ENCODE results near the gene C22orf15. TPM values are rescaled to one million over a fixed set of nuclear protein-coding genes. Genes with fewer than 3 reads are reported as not detected.
A peak's percentile ranks its signal among the peaks of the same experiment; 100 is the strongest.

The C22orf15 gene
- total and polyA plus RNA-seq, 10 donors = 0.29 to 1.4 (median 0.73) TPM; not detected in 3

- Histone ChIP-seq H3K27me3 (replicated peaks in 1 of 7) (peaks cover 0 to 8% (median 0%) of the 10 kb centered on the region in 7 donors), H3K4me3 (peak within 1 kb of the TSS; percentile 49 to 91 (median 74)), H3K4me1 (peaks cover 43 to 98% (median 85%) of the 10 kb centered on the region in 6 donors), H3K9me3 (no peaks in the 10 kb centered on the region), H3K36me3 (peaks cover 0 to 19% (median 0%) of the 10 kb centered on the region in 6 donors), H3K27ac (peak within 1 kb of the TSS; percentile 80 to 92 (median 84))
- 1 to 4% (median 1%) methylated on average over 15 to 63 of the region's 63 CpGs for WGBS, 5 donors
- peak; percentile 95 for DNase-seq
- TF ChIP-seq POLR2AphosphoS5 (IDR thresholded peaks at IDR 0.05) (peak; percentile 81 to 89 (median 88)), CTCF (IDR thresholded peaks at IDR 0.05 in 8 of 11, conservative IDR thresholded peaks at IDR 0.05 in 3 of 11) (peak; percentile 60 to 91 (median 83)), POLR2A (IDR thresholded peaks at IDR 0.05) (peak in 1 of 3 donors; percentile 70)
- intact Hi-C loops (cut with DNase I; ENCODE audit: low total_unique reads) = no loop called here
These were observed 5.1 kb downstream of the C22orf15 start, which contains the start of gene CHCHD10 for GRCh38 chr22:23767673-23768548. Gene CHCHD10, minus strand, starts transcription at chr22:23767972. Its CDS starts 98 bp downstream, at chr22:23767874.

DNA sequence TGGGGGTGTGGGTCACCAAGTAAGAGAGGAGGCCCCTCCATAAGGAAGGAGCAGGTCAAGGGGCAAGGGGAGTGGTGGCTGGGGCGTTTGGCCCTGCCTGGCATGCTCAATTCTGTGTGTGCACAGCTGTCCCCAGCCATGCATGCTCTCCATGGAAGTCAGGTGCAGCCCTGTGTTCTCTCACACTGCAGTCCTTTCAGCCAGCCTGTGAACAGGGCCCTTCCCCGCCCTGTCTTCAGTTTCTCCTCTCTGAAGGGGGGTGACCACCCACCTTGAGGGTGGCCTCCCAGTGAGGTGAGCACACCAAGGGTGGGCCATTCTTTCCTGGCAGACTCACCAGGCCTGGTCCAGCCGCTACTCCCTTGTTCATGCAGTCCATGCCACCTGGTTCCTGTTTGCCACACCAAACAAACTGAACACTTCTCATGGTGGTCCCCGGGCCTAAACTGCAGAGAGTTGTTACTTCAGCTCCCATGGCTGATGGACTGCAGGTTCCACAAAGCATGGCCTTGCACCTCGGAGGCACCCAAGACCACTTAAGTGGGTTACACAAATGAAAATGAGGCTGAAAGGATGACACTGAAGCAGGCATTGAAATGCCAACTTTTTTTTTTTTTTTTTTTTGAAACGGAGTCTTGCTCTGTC lies 6.7 kb downstream of the C22orf15 start:
- intact Hi-C loops (cut with DNase I; ENCODE audit: low total_unique reads) = no loop called here
- H3K36me3 ChIP-seq = peaks cover 0 to 18% (median 0%) of the 10 kb centered on the region in 6 donors
- no peak overlapping the region for H3K4me3 ChIP-seq
- H3K4me1 ChIP-seq = peaks cover 36 to 98% (median 79%) of the 10 kb centered on the region in 6 donors
- H3K27ac ChIP-seq = no peak overlapping the region
- TF ChIP-seq CTCF (IDR thresholded peaks at IDR 0.05 in 8 of 11, conservative IDR thresholded peaks at IDR 0.05 in 3 of 11) (peak in 1 of 11 experiments; percentile 9), POLR2AphosphoS5 (IDR thresholded peaks at IDR 0.05) (no peak)
- peaks cover 0 to 16% (median 0%) of the 10 kb centered on the region in 7 donors for H3K27me3 ChIP-seq (replicated peaks in 1 of 7)
- H3K9me3 ChIP-seq = no peaks in the 10 kb centered on the region
- 46 to 61% (median 52%) methylated on average over 5 to 6 of the region's 6 CpGs for WGBS, 5 donors
- no peak for DNase-seq

- Histone ChIP-seq H3K4me3 (peak overlapping the region; percentile 8 to 75 (median 43)), H3K27me3 (replicated peaks in 1 of 7) (peaks cover 0 to 16% (median 0%) of the 10 kb centered on the region in 7 donors), H3K36me3 (no peaks in the 10 kb centered on the region), H3K27ac (peak overlapping the region in 4 of 8 donors; percentile 48 to 72 (median 59)), H3K9me3 (no peaks in the 10 kb centered on the region), H3K4me1 (peaks cover 21 to 75% (median 56%) of the 10 kb centered on the region in 6 donors)
- no peak for DNase-seq
- TF ChIP-seq CTCF (IDR thresholded peaks at IDR 0.05 in 8 of 11, conservative IDR thresholded peaks at IDR 0.05 in 3 of 11) (no peak), POLR2AphosphoS5 (IDR thresholded peaks at IDR 0.05) (no peak), POLR2A (IDR thresholded peaks at IDR 0.05) (no peak)
- intact Hi-C loops (cut with DNase I; ENCODE audit: low total_unique reads) = loop anchor here (5.0 kb wide), 1 partner anchor 75 kb away; no protein-coding TSS in a partner anchor
- 22 to 41% (median 31%) methylated on average over 4 to 6 of the region's 6 CpGs for WGBS, 5 donors
These were observed 9.5 kb downstream of the C22orf15 start for GRCh38 chr22:23772315-23772648.
